Endothelial cell (in vitro differentiated cells): ENCODE measurements around the gene SIVA1. TPM values are rescaled to one million over a fixed set of nuclear protein-coding genes. Genes with fewer than 3 reads are reported as not detected.

Source experiments
- DNase-seq: peaks from one replicate; pipeline ENCODE4 v3.0.0; 2021; ENCODE audit warnings: low spot score
- H3K27ac Mint-ChIP-seq: one replicate; pipeline ENCODE4 v1.8.0; 2021; ENCODE audit warnings: mixed read lengths, inconsistent platforms; ENCODE audit not compliant: unreplicated experiment
- H3K27me3 Mint-ChIP-seq: one replicate; pipeline ENCODE4 v1.8.0; 2021; ENCODE audit warnings: mild to moderate bottlenecking, moderate library complexity, mixed read lengths, inconsistent platforms; ENCODE audit not compliant: unreplicated experiment
- H3K36me3 Mint-ChIP-seq: one replicate; pipeline ENCODE4 v1.8.0; 2021; ENCODE audit warnings: mild to moderate bottlenecking, low read depth, mixed read lengths, inconsistent platforms; ENCODE audit not compliant: unreplicated experiment
- H3K4me1 Mint-ChIP-seq: one replicate; pipeline ENCODE4 v1.8.0; 2021; ENCODE audit warnings: mild to moderate bottlenecking, mixed read lengths, inconsistent platforms; ENCODE audit not compliant: unreplicated experiment
- H3K4me3 Mint-ChIP-seq: one replicate; pipeline ENCODE4 v1.8.0; 2021; ENCODE audit warnings: mild to moderate bottlenecking, mixed read lengths, inconsistent platforms; ENCODE audit not compliant: unreplicated experiment
- H3K9me3 Mint-ChIP-seq: one replicate; pipeline ENCODE4 v1.8.0; 2021; ENCODE audit warnings: mixed read lengths, inconsistent platforms; ENCODE audit not compliant: unreplicated experiment
- total RNA-seq: library from RNA; stranded (reverse); fragmentation: NEBNext Ultra II Directional; extraction: Animal tissue kit (Norgen Biotek cat#: 25700); gene quantifications from one replicate; pipeline ENCODE4 v1.2.1, GENCODE V29; 2021; ENCODE audit not compliant: unreplicated experiment
- TF ChIP-seq, protein P1 (sequence below): fragments of 200-600 bp; sonication (generic); IDR thresholded peaks from one replicate; pipeline ENCODE4 v1.5.0; 2021; ENCODE audit warnings: antibody characterized with exemption; ENCODE audit not compliant: unreplicated experiment

SIVA1 gene
- total RNA-seq, 1 donor from 2014 or later: 84.3 TPM

DNA sequence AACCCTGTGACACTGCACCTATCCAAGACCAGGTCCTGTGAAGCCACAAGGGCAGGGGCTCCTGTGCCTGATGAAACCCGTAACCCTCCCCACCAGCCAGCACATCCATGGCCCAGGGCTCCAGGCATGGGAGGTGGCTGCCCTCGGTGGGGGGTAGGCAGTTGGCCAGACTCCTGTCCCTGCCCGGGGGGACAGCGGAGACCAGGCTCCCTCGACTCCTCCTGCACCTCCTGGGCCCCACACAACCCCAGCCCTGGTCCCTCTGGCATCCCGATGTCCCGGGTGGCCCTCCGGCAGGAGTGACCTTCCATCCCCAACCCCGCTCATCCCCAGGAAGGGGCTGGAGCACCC lies 31.2 kb downstream of the SIVA1 start:
- H3K27me3 Mint-ChIP-seq: peaks cover 7% of the 10 kb centered on the region
- TF ChIP-seq, protein P1, sequence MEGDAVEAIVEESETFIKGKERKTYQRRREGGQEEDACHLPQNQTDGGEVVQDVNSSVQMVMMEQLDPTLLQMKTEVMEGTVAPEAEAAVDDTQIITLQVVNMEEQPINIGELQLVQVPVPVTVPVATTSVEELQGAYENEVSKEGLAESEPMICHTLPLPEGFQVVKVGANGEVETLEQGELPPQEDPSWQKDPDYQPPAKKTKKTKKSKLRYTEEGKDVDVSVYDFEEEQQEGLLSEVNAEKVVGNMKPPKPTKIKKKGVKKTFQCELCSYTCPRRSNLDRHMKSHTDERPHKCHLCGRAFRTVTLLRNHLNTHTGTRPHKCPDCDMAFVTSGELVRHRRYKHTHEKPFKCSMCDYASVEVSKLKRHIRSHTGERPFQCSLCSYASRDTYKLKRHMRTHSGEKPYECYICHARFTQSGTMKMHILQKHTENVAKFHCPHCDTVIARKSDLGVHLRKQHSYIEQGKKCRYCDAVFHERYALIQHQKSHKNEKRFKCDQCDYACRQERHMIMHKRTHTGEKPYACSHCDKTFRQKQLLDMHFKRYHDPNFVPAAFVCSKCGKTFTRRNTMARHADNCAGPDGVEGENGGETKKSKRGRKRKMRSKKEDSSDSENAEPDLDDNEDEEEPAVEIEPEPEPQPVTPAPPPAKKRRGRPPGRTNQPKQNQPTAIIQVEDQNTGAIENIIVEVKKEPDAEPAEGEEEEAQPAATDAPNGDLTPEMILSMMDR: no peak
- H3K36me3 Mint-ChIP-seq: no peaks in the 10 kb centered on the region
- DNase-seq: no peak
- H3K4me1 Mint-ChIP-seq: no peaks in the 10 kb centered on the region
- H3K9me3 Mint-ChIP-seq: no peaks in the 10 kb centered on the region
- no peak overlapping the region for H3K27ac Mint-ChIP-seq
- no peak overlapping the region for H3K4me3 Mint-ChIP-seq

DNA sequence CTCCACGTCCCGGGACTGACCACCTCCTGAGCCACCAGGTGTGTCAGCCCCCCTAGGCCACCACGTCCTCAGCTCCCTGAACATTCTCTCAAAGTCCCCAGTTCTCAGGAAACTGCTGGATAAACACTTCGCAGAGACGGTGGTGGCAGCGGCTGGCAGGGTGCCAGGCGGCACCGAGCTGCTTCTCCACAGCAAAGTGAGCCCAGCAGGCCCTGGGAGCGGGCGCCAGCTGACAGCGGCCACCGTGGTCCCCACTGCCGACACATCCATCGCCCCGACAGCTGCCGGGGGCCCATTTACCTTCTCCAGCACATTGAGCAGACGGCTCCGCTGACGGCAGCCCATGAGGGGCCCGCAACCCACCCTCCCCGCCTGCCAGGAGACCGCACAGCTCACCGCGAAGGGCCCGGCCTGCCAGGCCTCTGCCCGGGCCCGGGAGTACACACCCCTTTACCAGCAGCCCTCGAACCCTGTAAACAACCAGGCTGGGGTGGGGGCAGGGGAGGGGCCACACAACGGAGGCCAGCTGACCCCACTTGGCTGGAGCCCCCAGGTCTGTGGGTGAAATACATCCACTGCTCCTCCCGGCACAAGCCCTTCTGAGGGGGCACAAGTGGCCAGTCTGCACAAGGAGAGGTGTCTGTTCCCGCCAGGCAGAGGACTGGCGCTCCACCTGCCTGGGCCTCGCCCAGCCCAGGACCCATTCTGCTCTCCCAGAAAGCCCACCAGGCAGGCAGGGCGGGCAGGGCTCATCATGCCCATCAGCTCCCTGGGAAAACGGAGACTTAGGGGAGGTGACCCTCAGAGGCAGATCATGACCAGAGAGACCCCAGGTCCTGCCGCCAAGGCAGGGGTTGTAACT lies 32.1 kb downstream of the SIVA1 start:
- Mint-ChIP-seq H3K9me3 (no peaks in the 10 kb centered on the region), H3K4me1 (no peaks in the 10 kb centered on the region), H3K4me3 (no peak overlapping the region), H3K36me3 (no peaks in the 10 kb centered on the region), H3K27ac (no peak overlapping the region), H3K27me3 (peaks cover 7% of the 10 kb centered on the region)
- TF ChIP-seq, protein P1: no peak
- DNase-seq: no peak

GRCh38 chr14:104785708-104786080 lies 32.7 kb downstream of the SIVA1 start:
- Mint-ChIP-seq H3K27ac (no peak overlapping the region), H3K4me1 (no peaks in the 10 kb centered on the region), H3K9me3 (no peaks in the 10 kb centered on the region), H3K36me3 (no peaks in the 10 kb centered on the region), H3K27me3 (peaks cover 7% of the 10 kb centered on the region), H3K4me3 (no peak overlapping the region)
- TF ChIP-seq, protein P1: no peak
- DNase-seq: no peak

DNA sequence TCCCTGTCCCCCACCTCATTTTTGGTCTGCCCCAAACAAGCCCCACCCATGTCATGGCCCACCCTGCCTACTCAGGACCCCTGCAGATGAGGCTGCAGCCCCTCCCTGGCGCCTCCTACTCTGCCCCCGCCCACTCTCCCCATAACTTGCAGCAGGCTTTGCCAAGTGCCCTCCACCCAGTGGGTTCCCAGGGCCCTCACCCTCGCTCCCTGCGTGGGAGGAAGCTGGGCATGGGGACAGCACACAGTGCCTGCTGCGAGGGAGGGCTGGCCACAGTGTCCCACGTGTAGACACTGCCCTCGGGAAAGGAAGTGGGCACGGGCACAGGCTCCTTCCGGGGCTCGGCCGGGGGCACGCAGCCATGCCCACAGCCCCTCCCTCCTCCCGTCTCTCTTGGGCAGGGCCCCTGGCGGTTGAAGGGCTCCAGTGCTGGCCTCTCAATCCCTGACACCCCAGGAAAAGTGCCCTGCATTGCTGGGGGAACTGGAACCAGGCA lies 33.2 kb downstream of the SIVA1 start:
- TF ChIP-seq, protein P1: no peak
- H3K36me3 Mint-ChIP-seq: no peaks in the 10 kb centered on the region
- DNase-seq: no peak
- H3K4me1 Mint-ChIP-seq: no peaks in the 10 kb centered on the region
- no peak overlapping the region for H3K27ac Mint-ChIP-seq
- H3K4me3 Mint-ChIP-seq: no peak overlapping the region
- H3K27me3 Mint-ChIP-seq: peaks cover 5% of the 10 kb centered on the region
- no peaks in the 10 kb centered on the region for H3K9me3 Mint-ChIP-seq
